Activated CD4-positive, alpha-beta T cell treated with anti-CD3 and anti-CD28 coated beads, Interleukin-2, amount 10 ng/mL, durations not matched to agents 24 days and 14 days (primary cell): ENCODE data around the gene BPHL. TPM values are rescaled to one million over a fixed set of nuclear protein-coding genes. Genes with fewer than 3 reads are reported as not detected.
"Not testable (repeated sequence)": the region's sequence is repeated elsewhere in the genome, so short reads cannot be mapped to it uniquely, and the experiment has no call there.

ENCODE experiments used
- DNase-seq: peaks from one replicate; pipeline ENCODE4 v3.0.0; 2022
- H3K27ac Mint-ChIP-seq: one replicate; pipeline ENCODE4 v1.8.0; 2022; ENCODE audit warnings: mild to moderate bottlenecking, mixed read lengths
- H3K27me3 Mint-ChIP-seq: one replicate; pipeline ENCODE4 v1.8.0; 2022; ENCODE audit warnings: mixed read lengths
- H3K36me3 Mint-ChIP-seq: one replicate; pipeline ENCODE4 v1.8.0; 2022; ENCODE audit warnings: low read depth, mild to moderate bottlenecking, mixed read lengths
- H3K4me1 Mint-ChIP-seq: one replicate; pipeline ENCODE4 v1.8.0; 2021; ENCODE audit warnings: mixed read lengths
- H3K4me3 Mint-ChIP-seq: one replicate; pipeline ENCODE4 v1.8.0; 2022; ENCODE audit warnings: mild to moderate bottlenecking, moderate library complexity, mixed read lengths
- H3K9me3 Mint-ChIP-seq: one replicate; pipeline ENCODE4 v1.8.0; 2021; ENCODE audit warnings: mixed read lengths
- intact Hi-C: fragments of 100-400 bp; cut with micrococcal nuclease; formaldehyde crosslinking; loops from one replicate; pipeline ENCODE4 v1.15.1; 2023
- total RNA-seq: library from RNA; stranded (reverse); gene quantifications from 2 replicates; pipeline ENCODE4 v1.2.3, GENCODE V29; 2022

The BPHL gene
- 6.8 and 7.7 TPM in 2 replicates for total RNA-seq

DNA sequence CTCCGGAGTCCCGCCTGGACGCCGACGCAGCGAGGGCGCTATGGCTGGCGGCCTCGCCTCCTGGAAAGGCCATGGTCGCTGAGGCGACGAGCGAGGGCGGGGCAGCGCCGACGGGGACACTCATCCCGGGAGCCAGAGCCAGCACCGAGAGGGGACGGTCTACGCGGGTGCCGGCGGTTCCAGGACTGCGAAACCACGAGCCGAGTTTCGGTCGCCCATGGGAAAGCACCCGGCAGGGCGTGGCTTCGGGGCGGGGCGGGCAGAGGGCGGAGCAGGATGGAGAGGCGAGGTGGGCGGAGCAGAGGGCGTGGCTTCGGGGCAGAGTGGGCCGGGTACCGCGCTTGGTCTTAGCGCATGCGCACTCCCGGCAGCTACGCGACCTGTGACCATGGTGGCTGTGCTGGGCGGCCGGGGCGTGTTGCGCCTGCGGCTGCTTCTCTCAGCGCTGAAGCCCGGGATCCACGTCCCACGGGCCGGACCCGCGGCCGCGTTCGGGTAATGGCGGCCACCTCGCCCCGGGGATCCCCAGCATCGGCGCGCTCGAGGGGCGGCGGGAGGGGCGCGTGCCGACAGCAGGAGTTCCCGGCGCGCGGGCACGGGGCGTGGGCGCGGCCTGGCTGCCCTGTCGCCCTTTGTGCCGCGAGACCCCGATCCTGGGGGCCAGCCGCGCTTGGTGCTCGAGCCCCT is at the start of gene BPHL:
Gene BPHL (plus strand): TSS at position 359 of the 687 bp plus-strand sequence. CDS start 30 bp downstream, at position 389.
- H3K27me3 Mint-ChIP-seq = peaks cover 3% of the 10 kb centered on the region
- peaks cover 14% of the 10 kb centered on the region for H3K4me1 Mint-ChIP-seq
- peak within 1 kb of the TSS; percentile 91 for H3K27ac Mint-ChIP-seq
- H3K9me3 Mint-ChIP-seq = no peaks in the 10 kb centered on the region
- H3K36me3 Mint-ChIP-seq = peaks cover 12% of the 10 kb centered on the region
- peak; percentile 100 for DNase-seq
- H3K4me3 Mint-ChIP-seq = peak within 1 kb of the TSS; percentile 89
- intact Hi-C loops = loop anchor here (1.0 to 5.0 kb wide), 6 partner anchors 39 to 904 kb away; partner anchors contain the start of genes NQO2, PSMG4 and TUBB2A

DNA sequence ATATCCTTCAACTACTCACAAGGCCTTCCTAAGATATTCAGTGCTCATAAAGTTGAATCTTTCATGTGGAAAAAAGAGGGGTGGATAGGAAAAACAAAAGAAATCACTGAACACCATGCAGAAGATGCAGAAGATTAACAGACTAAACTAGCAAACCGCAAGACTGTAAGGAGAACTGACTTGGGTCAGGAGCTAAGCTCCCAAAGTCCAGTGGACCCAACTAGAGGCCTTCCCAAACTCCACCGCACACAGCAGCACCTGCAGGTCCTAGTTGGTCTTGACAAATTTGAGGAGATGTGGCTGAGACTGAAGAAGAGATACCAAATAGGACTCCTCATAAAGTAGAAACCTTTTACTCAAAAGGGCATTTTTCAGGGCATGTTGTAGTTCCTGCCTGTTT is 46.9 kb upstream of the BPHL start:
- Mint-ChIP-seq H3K9me3 (no peaks in the 10 kb centered on the region), H3K4me3 (no peak overlapping the region), H3K27me3 (no peaks in the 10 kb centered on the region), H3K27ac (peak overlapping the region; percentile 6), H3K36me3 (peaks cover 21% of the 10 kb centered on the region), H3K4me1 (peaks cover 48% of the 10 kb centered on the region)
- no peak for DNase-seq
- intact Hi-C loops = no loop called here

DNA sequence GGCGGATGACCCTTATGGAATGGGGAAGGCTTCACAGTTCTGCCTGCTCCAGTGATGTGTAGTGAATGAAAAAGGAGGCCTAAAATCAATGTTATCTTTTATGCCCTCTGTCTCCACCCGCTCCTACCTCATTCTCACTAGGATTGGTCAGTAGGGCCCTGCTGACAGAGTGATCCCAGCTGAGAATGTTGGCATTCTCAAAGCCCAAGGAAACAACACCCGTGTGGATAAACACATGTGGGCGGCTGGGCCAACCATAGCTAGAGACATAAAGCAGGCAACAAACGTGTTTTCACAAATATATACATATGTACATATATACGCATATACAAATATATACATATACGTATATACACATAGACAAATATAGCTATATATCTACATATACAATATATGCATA is 45.7 kb upstream of the BPHL start:
- Mint-ChIP-seq H3K27me3 (no peaks in the 10 kb centered on the region), H3K9me3 (no peaks in the 10 kb centered on the region), H3K4me3 (no peak overlapping the region), H3K27ac (peak overlapping the region; percentile 32), H3K4me1 (peaks cover 45% of the 10 kb centered on the region), H3K36me3 (peaks cover 28% of the 10 kb centered on the region)
- no peak for DNase-seq
- intact Hi-C loops = no loop called here

DNA sequence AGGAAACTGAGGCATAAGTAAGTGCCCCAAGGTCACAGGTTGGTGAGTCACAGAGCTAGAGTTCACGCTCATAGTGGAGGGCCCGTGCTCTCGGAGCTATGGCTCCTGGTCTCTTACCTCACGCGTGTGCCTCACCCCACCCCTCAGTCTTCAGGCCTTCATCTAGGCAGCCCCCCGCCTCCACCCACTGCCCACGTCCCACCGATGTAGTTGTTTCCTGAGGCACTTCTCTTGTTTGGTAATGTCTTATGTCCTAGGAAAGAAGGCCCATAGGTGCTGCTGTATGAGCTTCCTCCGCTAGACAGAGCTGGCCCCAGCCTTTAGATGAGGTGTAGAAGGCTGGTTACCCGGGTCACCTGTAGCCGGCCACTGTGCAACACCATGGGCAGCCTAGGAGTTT is 45.1 kb upstream of the BPHL start:
- Mint-ChIP-seq H3K36me3 (peaks cover 34% of the 10 kb centered on the region), H3K9me3 (no peaks in the 10 kb centered on the region), H3K4me3 (no peak overlapping the region), H3K27me3 (no peaks in the 10 kb centered on the region), H3K4me1 (peaks cover 43% of the 10 kb centered on the region), H3K27ac (no peak overlapping the region)
- intact Hi-C loops = no loop called here
- DNase-seq = no peak

DNA sequence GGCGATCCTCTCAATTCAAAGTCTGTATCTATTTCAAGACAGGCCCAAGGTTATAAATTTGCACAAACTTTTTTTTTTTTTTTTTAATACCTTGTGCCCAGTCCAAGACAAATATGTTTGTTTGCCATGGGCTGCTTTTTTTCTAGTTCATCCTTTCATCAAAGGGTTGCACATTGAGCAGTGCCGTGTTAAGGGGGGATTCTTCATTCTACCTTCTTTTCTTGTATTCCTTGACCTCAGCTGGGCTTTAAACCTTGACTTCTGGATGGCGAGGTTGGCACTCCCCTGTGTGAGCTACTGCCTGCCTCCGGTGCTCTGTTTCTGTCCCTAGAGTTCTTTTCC is 42.8 kb upstream of the BPHL start:
- H3K27me3 Mint-ChIP-seq = no peaks in the 10 kb centered on the region
- no peak for DNase-seq
- H3K27ac Mint-ChIP-seq = peak overlapping the region; percentile 81
- peaks cover 41% of the 10 kb centered on the region for H3K36me3 Mint-ChIP-seq
- peak overlapping the region; percentile 59 for H3K4me3 Mint-ChIP-seq
- H3K9me3 Mint-ChIP-seq = no peaks in the 10 kb centered on the region
- peaks cover 35% of the 10 kb centered on the region for H3K4me1 Mint-ChIP-seq
- intact Hi-C loops = no loop called here

DNA sequence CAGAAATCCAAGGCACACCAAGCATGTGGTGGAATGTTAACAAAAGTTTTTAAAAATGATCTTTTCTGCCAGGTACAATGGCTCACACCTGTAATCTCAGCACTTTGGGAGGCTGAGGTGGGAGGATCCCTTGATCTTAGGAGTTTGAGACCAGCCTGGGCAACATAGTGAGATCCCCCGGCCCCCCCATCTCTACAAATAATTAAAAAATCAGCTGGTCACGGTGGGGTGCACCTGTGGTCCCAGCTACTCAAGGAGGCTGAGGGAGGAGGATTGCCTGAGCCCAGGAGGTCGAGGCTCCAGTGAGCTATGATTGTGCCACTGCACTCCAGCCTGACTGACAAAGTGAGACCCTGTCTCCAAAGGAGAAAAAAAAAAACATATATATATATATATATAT is 42.2 kb upstream of the BPHL start:
- intact Hi-C loops = no loop called here
- Mint-ChIP-seq H3K27me3 (no peaks in the 10 kb centered on the region), H3K4me3 (no peak overlapping the region), H3K36me3 (peaks cover 44% of the 10 kb centered on the region), H3K27ac (no peak overlapping the region), H3K9me3 (no peaks in the 10 kb centered on the region), H3K4me1 (peaks cover 31% of the 10 kb centered on the region)
- no peak for DNase-seq

DNA sequence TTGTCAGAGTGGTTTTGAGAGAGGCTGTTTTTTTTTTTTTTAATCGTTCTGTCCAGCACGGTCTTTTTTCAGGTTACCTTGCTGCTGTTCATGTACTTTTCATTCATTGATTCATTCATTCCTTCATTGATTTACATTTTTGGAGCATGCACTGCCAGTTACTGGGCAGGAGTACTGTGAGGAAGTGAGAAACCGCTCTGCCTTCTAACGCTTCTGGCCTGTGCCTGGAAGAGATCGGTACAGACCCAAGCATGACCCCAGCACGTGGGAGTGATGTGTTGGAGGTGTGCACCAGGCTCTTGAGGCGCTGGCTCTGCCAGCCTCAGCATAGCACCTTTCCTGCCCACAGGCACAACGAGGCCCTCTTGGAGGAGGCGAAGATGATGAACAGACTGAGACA is 41.1 kb upstream of the BPHL start:
- peaks cover 50% of the 10 kb centered on the region for H3K36me3 Mint-ChIP-seq
- peaks cover 27% of the 10 kb centered on the region for H3K4me1 Mint-ChIP-seq
- H3K4me3 Mint-ChIP-seq = no peak overlapping the region
- H3K27me3 Mint-ChIP-seq = no peaks in the 10 kb centered on the region
- H3K9me3 Mint-ChIP-seq = no peaks in the 10 kb centered on the region
- H3K27ac Mint-ChIP-seq = no peak overlapping the region
- intact Hi-C loops = no loop called here
- DNase-seq = no peak

DNA sequence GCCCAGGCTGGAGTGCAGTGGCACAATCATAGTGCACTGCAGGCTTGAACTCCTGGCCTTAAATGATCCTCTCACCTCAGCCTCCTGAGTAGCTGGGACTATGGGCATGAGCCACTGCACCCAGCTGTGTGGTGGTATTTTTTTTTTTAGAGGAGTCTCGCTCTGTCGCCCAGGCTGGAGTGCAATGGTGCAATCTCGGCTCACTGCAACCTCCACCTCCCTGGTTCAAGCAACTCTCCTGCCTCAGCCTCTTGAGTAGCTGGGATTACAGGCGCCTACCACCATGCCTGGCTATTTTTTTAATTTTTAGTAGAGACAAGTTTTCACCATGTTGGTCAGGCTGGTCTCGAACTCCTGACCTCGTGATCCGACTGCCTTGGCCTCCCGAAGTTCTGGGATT is 39.6 kb upstream of the BPHL start:
- H3K4me3 Mint-ChIP-seq, DNase-seq, H3K27me3 Mint-ChIP-seq, intact Hi-C loops, H3K27ac Mint-ChIP-seq, H3K9me3 Mint-ChIP-seq: not testable (repeated sequence)
- Mint-ChIP-seq H3K36me3 (peaks cover 62% of the 10 kb centered on the region), H3K4me1 (peaks cover 20% of the 10 kb centered on the region)

DNA sequence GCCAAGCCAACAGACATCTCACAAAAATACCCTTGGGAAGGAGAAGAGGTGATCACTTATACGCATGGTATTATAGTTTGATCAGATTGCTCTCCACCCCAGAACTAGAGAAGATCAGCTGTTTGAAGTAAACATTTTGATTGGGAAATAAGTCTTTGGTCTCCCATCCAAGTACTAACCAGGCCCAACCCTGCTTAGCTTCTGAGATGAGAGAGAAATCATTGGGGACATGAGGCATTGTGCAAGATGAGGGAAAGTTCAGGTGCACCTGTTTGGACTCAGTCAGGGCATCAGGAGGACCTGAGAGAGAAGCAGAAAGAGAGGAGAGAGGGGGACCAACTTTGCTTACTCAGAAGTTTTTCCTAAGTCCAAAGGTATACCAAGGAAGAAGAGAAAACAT is 38.8 kb upstream of the BPHL start:
- peaks cover 16% of the 10 kb centered on the region for H3K4me1 Mint-ChIP-seq
- H3K27ac Mint-ChIP-seq = no peak overlapping the region
- no peak for DNase-seq
- intact Hi-C loops = no loop called here
- H3K9me3 Mint-ChIP-seq = no peaks in the 10 kb centered on the region
- no peaks in the 10 kb centered on the region for H3K27me3 Mint-ChIP-seq
- peaks cover 65% of the 10 kb centered on the region for H3K36me3 Mint-ChIP-seq
- no peak overlapping the region for H3K4me3 Mint-ChIP-seq

DNA sequence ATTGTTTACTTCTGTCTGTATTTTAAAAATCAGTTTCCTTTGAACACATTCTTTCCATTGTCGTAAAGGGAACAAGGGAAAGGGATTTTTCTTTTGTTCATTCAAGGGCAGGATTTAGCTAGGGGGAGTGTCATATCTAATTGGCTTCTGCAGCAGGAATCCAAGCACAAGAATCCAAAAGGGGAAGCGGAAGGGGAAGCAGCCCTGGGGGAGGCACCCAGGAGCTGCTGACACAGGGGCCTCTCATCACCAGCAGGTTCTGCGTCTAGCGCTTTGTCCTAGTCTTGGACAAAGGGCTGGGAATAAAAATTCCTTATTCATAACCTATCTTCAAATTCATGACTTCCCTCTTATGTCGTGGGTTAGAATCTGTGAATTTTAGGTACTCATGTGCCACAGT is 36.6 kb upstream of the BPHL start:
- no peaks in the 10 kb centered on the region for H3K9me3 Mint-ChIP-seq
- H3K4me1 Mint-ChIP-seq = peaks cover under 1% of the 10 kb centered on the region
- DNase-seq = no peak
- H3K27me3 Mint-ChIP-seq = no peaks in the 10 kb centered on the region
- H3K4me3 Mint-ChIP-seq = no peak overlapping the region
- peaks cover 79% of the 10 kb centered on the region for H3K36me3 Mint-ChIP-seq
- H3K27ac Mint-ChIP-seq = no peak overlapping the region
- intact Hi-C loops = no loop called here

DNA sequence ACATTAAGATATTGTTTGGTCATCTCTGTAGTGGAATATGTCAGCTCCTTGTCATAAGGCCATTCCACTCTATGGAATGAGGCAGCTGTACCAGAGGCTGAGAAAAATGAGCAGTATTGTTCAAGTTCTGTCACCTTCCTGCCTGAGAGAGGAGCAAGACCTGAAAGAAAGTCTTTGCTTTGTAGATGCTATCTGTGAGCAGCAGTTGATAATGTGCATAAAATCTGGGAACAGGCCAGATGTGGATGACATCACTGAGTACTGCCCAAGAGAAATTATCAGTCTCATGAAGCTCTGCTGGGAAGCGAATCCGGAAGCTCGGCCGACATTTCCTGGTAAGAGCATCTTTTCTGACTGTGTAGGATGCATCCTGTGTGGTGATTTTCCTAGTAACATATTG is 33.4 kb upstream of the BPHL start:
- intact Hi-C loops = no loop called here
- Mint-ChIP-seq H3K4me1 (peaks cover 8% of the 10 kb centered on the region), H3K36me3 (peaks cover 74% of the 10 kb centered on the region), H3K27ac (no peak overlapping the region), H3K9me3 (no peaks in the 10 kb centered on the region), H3K4me3 (no peak overlapping the region), H3K27me3 (no peaks in the 10 kb centered on the region)
- no peak for DNase-seq

DNA sequence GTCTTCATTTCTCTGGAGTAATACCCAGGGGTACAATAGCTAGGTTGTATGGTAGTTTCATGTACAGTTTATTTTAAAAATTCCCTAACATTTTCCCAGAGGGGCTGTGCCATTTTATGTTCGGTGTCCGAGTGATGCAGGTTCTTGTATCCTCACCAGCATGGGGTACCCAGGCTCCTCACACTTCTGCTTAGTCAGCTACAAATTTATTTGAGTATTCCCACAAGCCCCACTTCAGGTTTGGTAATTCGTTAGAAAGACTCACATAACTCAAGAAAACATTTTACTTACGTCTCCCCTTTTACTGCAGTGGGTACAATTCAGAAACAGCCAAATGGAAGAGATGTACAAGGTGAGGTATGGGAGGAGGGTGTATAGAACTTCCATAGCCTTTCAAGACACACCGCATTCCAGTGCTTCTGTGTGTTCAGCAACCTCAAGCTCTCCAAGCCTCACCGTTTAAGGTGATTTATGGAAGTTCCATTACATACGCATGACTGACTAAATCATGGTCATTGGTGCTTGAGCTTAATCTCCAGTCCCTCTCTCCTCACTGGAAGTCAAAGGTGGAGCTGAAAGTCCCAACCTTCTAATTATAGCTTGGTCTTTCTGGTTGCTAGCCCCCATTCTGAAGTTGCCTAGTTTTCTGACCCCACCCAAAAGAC is 32.1 kb upstream of the BPHL start:
- Mint-ChIP-seq H3K9me3 (no peaks in the 10 kb centered on the region), H3K27me3 (no peaks in the 10 kb centered on the region), H3K4me1 (peaks cover 8% of the 10 kb centered on the region), H3K27ac (no peak overlapping the region), H3K4me3 (no peak overlapping the region), H3K36me3 (peaks cover 71% of the 10 kb centered on the region)
- no peak for DNase-seq
- intact Hi-C loops = no loop called here

DNA sequence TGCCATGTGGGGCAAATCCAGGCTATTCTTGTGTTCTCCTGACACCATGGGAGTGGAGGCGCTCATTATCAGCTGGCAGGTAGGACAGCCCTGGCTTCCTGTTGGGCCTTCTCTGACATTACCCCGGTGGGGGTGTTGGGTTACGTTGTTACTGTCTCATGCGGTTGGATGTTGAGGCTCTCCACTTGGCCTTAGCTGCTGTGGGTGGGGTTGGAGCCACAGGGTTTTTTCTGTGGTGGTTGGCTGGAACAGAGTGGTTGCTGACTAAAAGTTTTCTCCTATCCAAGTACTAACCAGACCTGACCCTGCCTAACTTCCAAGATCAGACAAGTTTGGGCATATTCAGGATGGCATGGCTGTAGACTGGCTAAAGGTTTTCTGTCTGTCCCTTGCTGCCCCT is 30.1 kb upstream of the BPHL start:
- Mint-ChIP-seq H3K4me3 (no peak overlapping the region), H3K36me3 (peaks cover 55% of the 10 kb centered on the region), H3K4me1 (peaks cover 8% of the 10 kb centered on the region), H3K9me3 (no peaks in the 10 kb centered on the region), H3K27me3 (no peaks in the 10 kb centered on the region), H3K27ac (no peak overlapping the region)
- DNase-seq = no peak
- intact Hi-C loops = no loop called here

DNA sequence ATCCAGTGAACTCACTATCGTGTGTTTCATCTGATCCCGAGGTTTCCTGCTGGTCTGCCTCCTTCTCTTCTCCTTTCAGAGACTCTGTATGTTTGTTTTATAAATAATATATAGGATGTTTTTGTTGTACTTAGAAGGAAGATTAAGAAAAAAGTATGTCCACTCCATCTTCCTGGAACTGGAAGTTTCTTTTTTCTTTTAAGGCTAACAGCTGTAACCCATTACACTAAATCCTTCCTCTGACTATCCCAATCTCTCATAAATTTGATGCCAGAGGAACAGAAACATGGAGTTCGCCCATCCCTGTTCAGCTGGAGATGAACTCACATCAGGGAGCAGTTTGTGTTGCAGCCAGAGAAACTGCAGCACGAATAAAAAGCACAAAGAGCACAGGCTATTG is 29.5 kb upstream of the BPHL start:
- Mint-ChIP-seq H3K27ac (no peak overlapping the region), H3K27me3 (no peaks in the 10 kb centered on the region)

DNA sequence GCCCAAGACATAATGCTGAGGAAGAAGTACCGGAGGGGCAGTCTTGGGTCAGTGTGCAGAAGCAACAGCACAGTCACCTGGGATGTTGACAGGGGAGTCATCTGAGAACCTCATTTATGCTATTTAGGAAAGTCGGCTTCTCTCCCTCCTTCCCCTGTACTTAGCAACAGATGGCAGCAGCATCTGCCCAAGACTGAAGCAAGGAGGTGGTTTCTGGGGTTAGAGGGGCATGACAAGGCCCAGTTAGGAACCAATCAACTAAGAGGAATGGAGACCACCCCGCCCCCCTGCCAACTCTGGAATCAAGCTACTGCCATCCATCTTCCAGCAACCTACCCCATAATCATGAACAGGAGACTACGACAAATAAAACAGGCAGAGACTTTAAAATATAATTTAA is 28.5 kb upstream of the BPHL start:
- peaks cover 48% of the 10 kb centered on the region for H3K36me3 Mint-ChIP-seq
- H3K27me3 Mint-ChIP-seq = no peaks in the 10 kb centered on the region
- DNase-seq = no peak
- H3K27ac Mint-ChIP-seq = no peak overlapping the region
- H3K4me1 Mint-ChIP-seq = peaks cover 8% of the 10 kb centered on the region
- H3K9me3 Mint-ChIP-seq = no peaks in the 10 kb centered on the region
- intact Hi-C loops = no loop called here
- H3K4me3 Mint-ChIP-seq = no peak overlapping the region

More for the DNA sequence above, 29.5 kb upstream of the BPHL start:
- Mint-ChIP-seq H3K36me3 (peaks cover 51% of the 10 kb centered on the region), H3K4me3 (no peak overlapping the region), H3K9me3 (no peaks in the 10 kb centered on the region), H3K4me1 (peaks cover 8% of the 10 kb centered on the region)
- DNase-seq = no peak
- intact Hi-C loops = no loop called here
